IMR-90 (cell line): ENCODE data around the gene GCNT2. TPM values are rescaled to one million over a fixed set of nuclear protein-coding genes. Genes with fewer than 3 reads are reported as not detected.

Experiments
- ATAC-seq: fragments of 200-7000 bp; cut with Tn5 transposase; 2 replicates; pipeline ENCODE4 v1.9.1; 2020; ENCODE audit warnings: low read depth, mild to moderate bottlenecking, moderate library complexity
- BruUV-seq: library from RNA; stranded (reverse); fragments of 400-500 nt; replicated peaks from 2 replicates; lab custom pipeline; 2021; lab: Mats Ljungman, UMichigan
- CTCF ChIA-PET: fragments of 300-600 bp; formaldehyde crosslinking; extraction: SDS; loops from one replicate; lab custom pipeline; 2021; ENCODE audit warnings: antibody characterized with exemption; lab: Yijun Ruan, JAX
- POLR2A ChIA-PET: fragments of 300-600 bp; sonication (Branson Sonifier 250); formaldehyde crosslinking; loops from one replicate; lab custom pipeline; 2022; ENCODE audit warnings: antibody characterized with exemption; ENCODE audit not compliant: unreplicated experiment; lab: Charles Lee
- DNase-seq: peaks from one replicate; pipeline ENCODE4 v3.0.0; 2013
- H2AFZ ChIP-seq: replicated peaks from 2 replicates; pipeline ENCODE3; 2013; ENCODE audit warnings: low read length, mild to moderate bottlenecking; ENCODE audit not compliant: poor library complexity
- H2AK5ac ChIP-seq: 2 replicates; pipeline ENCODE4 v1.6.1; 2013; ENCODE audit warnings: low read depth, low read length, inconsistent platforms
- H2AK9ac ChIP-seq: replicated peaks from 2 replicates; pipeline ENCODE3; 2013; ENCODE audit warnings: mild to moderate bottlenecking, low read depth, low read length, moderate library complexity; ENCODE audit not compliant: poor library complexity
- H2BK120ac ChIP-seq: 2 replicates; pipeline ENCODE4 v1.6.1; 2013; ENCODE audit warnings: low read depth, low read length, inconsistent platforms
- H2BK15ac ChIP-seq: 3 replicates; pipeline ENCODE4 v1.6.1; 2013; ENCODE audit warnings: low read depth, low read length, inconsistent platforms
- H2BK20ac ChIP-seq: 2 replicates; pipeline ENCODE4 v1.6.1; 2013; ENCODE audit warnings: low read depth, mild to moderate bottlenecking, inconsistent platforms, low read length, moderate library complexity
- H2BK5ac ChIP-seq: 2 replicates; pipeline ENCODE4 v1.6.1; 2013; ENCODE audit warnings: mild to moderate bottlenecking, low read depth, low read length, inconsistent platforms; ENCODE audit not compliant: poor library complexity, severe bottlenecking
- H3K14ac ChIP-seq: replicated peaks from 2 replicates; pipeline ENCODE4 v1.6.1; 2013; ENCODE audit warnings: low read depth, low read length, inconsistent platforms
- H3K18ac ChIP-seq: 2 replicates; pipeline ENCODE4 v1.6.1; 2013; ENCODE audit warnings: low read depth, low read length, control low read depth
- H3K23ac ChIP-seq: 2 replicates; pipeline ENCODE4 v1.6.1; 2013; ENCODE audit warnings: low read depth, low read length, inconsistent platforms
- H3K27ac ChIP-seq: 2 replicates; pipeline ENCODE4 v1.5.1; 2013; ENCODE audit warnings: mild to moderate bottlenecking, control low read depth, low read length; ENCODE audit not compliant: insufficient read depth
- H3K27me3 ChIP-seq: 2 replicates; pipeline ENCODE4 v1.6.1; 2013; ENCODE audit warnings: low read length; ENCODE audit not compliant: control insufficient read depth, insufficient read depth
- H3K36me3 ChIP-seq: 2 replicates; pipeline ENCODE4 v1.6.1; 2013; ENCODE audit warnings: low read length, mixed read lengths; ENCODE audit not compliant: control insufficient read depth, insufficient read depth
- H3K4ac ChIP-seq: 2 replicates; pipeline ENCODE4 v1.6.1; 2013; ENCODE audit warnings: low read depth, low read length, inconsistent platforms
- H3K4me1 ChIP-seq: 2 replicates; pipeline ENCODE4 v1.6.1; 2013; ENCODE audit warnings: low read length, mixed read lengths; ENCODE audit not compliant: control insufficient read depth, insufficient read depth
- H3K4me2 ChIP-seq: 2 replicates; pipeline ENCODE4 v1.6.1; 2013; ENCODE audit warnings: low read depth, mild to moderate bottlenecking, control low read depth, low read length, moderate library complexity
- H3K4me3 ChIP-seq: 2 replicates; pipeline ENCODE4 v1.5.1; 2013; ENCODE audit warnings: low read depth, mild to moderate bottlenecking, control low read depth, low read length, moderate library complexity; ENCODE audit not compliant: insufficient read depth
- H3K56ac ChIP-seq: 2 replicates; pipeline ENCODE4 v1.6.1; 2013; ENCODE audit warnings: low read length, inconsistent platforms; ENCODE audit not compliant: insufficient read depth; ENCODE audit errors: extremely low read depth
- H3K79me1 ChIP-seq, 2 experiments: 2 replicates each; pipeline ENCODE4 v1.6.1; 2013; ENCODE audit warnings: low read length in 2 of 2, inconsistent platforms in 1 of 2, low read depth in 1 of 2
- H3K9ac ChIP-seq: 2 replicates; pipeline ENCODE4 v1.6.1; 2013; ENCODE audit warnings: low read depth, low read length, control low read depth
- H3K9me1 ChIP-seq: 2 replicates; pipeline ENCODE4 v1.6.1; 2013; ENCODE audit warnings: low read length, inconsistent platforms; ENCODE audit not compliant: insufficient read depth
- H3K9me3 ChIP-seq: 2 replicates; pipeline ENCODE4 v1.6.1; 2013; ENCODE audit warnings: low read length; ENCODE audit not compliant: control insufficient read depth, insufficient read depth
- H4K20me1 ChIP-seq: 2 replicates; pipeline ENCODE4 v1.6.1; 2013; ENCODE audit warnings: low read length, inconsistent platforms; ENCODE audit not compliant: insufficient read depth
- H4K5ac ChIP-seq: 2 replicates; pipeline ENCODE4 v1.6.1; 2013; ENCODE audit warnings: mild to moderate bottlenecking, low read depth, low read length, control low read depth
- H4K8ac ChIP-seq, 2 experiments: 2 replicates each; pipeline ENCODE4 v1.6.1; 2013; ENCODE audit warnings: low read depth in 2 of 2, low read length in 2 of 2, control low read depth in 1 of 2, inconsistent platforms in 1 of 2
- H4K91ac ChIP-seq: 2 replicates; pipeline ENCODE4 v1.6.1; 2013; ENCODE audit warnings: low read depth, low read length, inconsistent platforms; ENCODE audit not compliant: insufficient read depth
- BHLHE40 ChIP-seq: fragments of 150-350 bp; IDR thresholded peaks from 2 replicates; pipeline ENCODE4 v1.6.1; 2016; ENCODE audit warnings: mild to moderate bottlenecking, low read depth, low read length
- MAFK ChIP-seq: IDR thresholded peaks from 2 replicates; pipeline ENCODE4 v1.6.1; 2012; ENCODE audit warnings: low read depth, low read length, improper control_type of control experiment
- RAD21 ChIP-seq: IDR thresholded peaks from 2 replicates; pipeline ENCODE4 v1.6.1; 2012; ENCODE audit warnings: low read length, improper control_type of control experiment
- RCOR1 ChIP-seq: IDR thresholded peaks from 2 replicates; pipeline ENCODE4 v1.6.1; 2012; ENCODE audit warnings: mild to moderate bottlenecking, low read length, improper control_type of control experiment; ENCODE audit not compliant: insufficient replicate concordance
- RFX5 ChIP-seq: IDR thresholded peaks from 2 replicates; pipeline ENCODE4 v1.8.0; 2012; ENCODE audit warnings: low read depth, mild to moderate bottlenecking, low read length, moderate library complexity
- WGBS, 2 experiments: methylation state at CpG; one replicate each; pipeline versions ENCODE4 v1.1.5 to v1.1.7; 2013; ENCODE audit warnings: missing lambda C conversion rate in 2 of 2; ENCODE audit not compliant: insufficient read length in 1 of 2; ENCODE audit errors: extremely low coverage in 2 of 2; 5-methylcytosine and 5-hydroxymethylcytosine counted together
- dilution Hi-C: fragments of 300-500 bp; cut with HindIII; formaldehyde crosslinking; loops from one replicate; pipeline ENCODE4 v1.14.3; 2018; ENCODE audit warnings: low sequenced_read_pairs; ENCODE audit not compliant: unreplicated experiment
- in situ Hi-C: fragments of 300-500 bp; cut with MboI; formaldehyde crosslinking; loops from 3 replicates; pipeline ENCODE4 v1.14.3; 2019; ENCODE audit warnings: low sequenced_read_pairs, inconsistent platforms, mixed read lengths
- intact Hi-C: fragments of 100-400 bp; cut with micrococcal nuclease; formaldehyde crosslinking; loops from 2 replicates; pipeline ENCODE4 v1.10.0; 2022
- polyA plus RNA-seq, 3 experiments: library from polyadenylated mRNA; depleted of rRNA; stranded (reverse); fragments of >200 nt; gene quantifications; 2 replicates each; pipeline ENCODE4 v1.2.3, GENCODE V29; 2012; ENCODE audit warnings: low replicate concordance in 1 of 3
- total RNA-seq: library from RNA; depleted of rRNA; stranded (reverse); fragments of >200 nt; gene quantifications from 2 replicates; pipeline ENCODE4 v1.2.3, GENCODE V29; 2012
- TF ChIP-seq, protein P1 (sequence below): conservative IDR thresholded peaks from 2 replicates; pipeline ENCODE4 v1.5.1; 2012; ENCODE audit warnings: mild to moderate bottlenecking, low read depth, low read length, improper control_type of control experiment
- TF ChIP-seq, protein P2 (sequence below): fragments of 150-350 bp; IDR thresholded peaks from 2 replicates; pipeline ENCODE4 v1.6.1; 2016; ENCODE audit warnings: low read depth, mild to moderate bottlenecking, low read length, moderate library complexity, borderline replicate concordance

GCNT2 gene
- total and polyA plus RNA-seq, 2 of the 4 experiments (the other 2 are of a cell fraction): 0.34 to 0.90 TPM

DNA sequence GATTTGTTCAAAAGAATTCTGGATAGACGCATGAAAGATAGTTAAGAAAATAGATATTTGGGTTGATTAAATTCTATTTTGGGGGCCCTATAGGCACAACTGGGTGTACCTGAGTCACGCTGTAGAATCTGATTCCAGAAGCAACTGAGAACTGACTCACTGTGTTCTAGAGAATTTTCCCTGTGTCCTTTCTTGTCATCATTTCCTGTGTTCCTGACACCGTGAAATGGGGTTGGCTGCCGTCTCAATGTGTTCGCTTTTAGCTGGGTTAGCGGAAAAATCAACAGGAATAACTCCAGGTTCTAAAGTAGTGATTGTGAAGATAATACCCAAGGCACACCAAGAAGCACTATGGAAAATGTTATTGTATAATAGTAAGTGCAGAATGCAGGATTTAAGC lies 5.0 kb downstream of the GCNT2 start:
- Histone ChIP-seq H2AK5ac (no peak overlapping the region), H2BK20ac (no peak overlapping the region), H3K4me2 (no peak overlapping the region), H3K9ac (no peak overlapping the region), H3K9me1 (no peaks in the 10 kb centered on the region), H2BK120ac (no peak overlapping the region), H4K5ac (no peak overlapping the region), H3K4me3 (no peak overlapping the region), H3K18ac (no peak overlapping the region), H2AFZ (no peak overlapping the region), H3K79me1 (no peaks in the 10 kb centered on the region), H3K4ac (no peak overlapping the region), H4K91ac (no peak overlapping the region), H3K4me1 (no peaks in the 10 kb centered on the region), H3K23ac (no peak overlapping the region), H4K20me1 (no peaks in the 10 kb centered on the region), H3K9me3 (peaks cover 3% of the 10 kb centered on the region; the same call in 1 of the 2 replicates), H2AK9ac (no peak overlapping the region), H2BK15ac (no peak overlapping the region), H2BK5ac (no peak overlapping the region), H3K27ac (no peak overlapping the region), H3K14ac (no peak overlapping the region), H3K27me3 (no peaks in the 10 kb centered on the region), H4K8ac (no peak overlapping the region), H3K36me3 (no peaks in the 10 kb centered on the region), H3K56ac (no peak overlapping the region)
- BruUV-seq: no TSS peak
- ATAC-seq (no peak), DNase-seq (no peak)
- dilution Hi-C loops: no loop called here
- in situ Hi-C loops: no loop called here
- TF ChIP-seq BHLHE40 (no peak), MAFK (no peak), RCOR1 (no peak), RAD21 (no peak), RFX5 (no peak)
- TF ChIP-seq, protein P1, sequence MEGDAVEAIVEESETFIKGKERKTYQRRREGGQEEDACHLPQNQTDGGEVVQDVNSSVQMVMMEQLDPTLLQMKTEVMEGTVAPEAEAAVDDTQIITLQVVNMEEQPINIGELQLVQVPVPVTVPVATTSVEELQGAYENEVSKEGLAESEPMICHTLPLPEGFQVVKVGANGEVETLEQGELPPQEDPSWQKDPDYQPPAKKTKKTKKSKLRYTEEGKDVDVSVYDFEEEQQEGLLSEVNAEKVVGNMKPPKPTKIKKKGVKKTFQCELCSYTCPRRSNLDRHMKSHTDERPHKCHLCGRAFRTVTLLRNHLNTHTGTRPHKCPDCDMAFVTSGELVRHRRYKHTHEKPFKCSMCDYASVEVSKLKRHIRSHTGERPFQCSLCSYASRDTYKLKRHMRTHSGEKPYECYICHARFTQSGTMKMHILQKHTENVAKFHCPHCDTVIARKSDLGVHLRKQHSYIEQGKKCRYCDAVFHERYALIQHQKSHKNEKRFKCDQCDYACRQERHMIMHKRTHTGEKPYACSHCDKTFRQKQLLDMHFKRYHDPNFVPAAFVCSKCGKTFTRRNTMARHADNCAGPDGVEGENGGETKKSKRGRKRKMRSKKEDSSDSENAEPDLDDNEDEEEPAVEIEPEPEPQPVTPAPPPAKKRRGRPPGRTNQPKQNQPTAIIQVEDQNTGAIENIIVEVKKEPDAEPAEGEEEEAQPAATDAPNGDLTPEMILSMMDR: no peak
- TF ChIP-seq, protein P2, sequence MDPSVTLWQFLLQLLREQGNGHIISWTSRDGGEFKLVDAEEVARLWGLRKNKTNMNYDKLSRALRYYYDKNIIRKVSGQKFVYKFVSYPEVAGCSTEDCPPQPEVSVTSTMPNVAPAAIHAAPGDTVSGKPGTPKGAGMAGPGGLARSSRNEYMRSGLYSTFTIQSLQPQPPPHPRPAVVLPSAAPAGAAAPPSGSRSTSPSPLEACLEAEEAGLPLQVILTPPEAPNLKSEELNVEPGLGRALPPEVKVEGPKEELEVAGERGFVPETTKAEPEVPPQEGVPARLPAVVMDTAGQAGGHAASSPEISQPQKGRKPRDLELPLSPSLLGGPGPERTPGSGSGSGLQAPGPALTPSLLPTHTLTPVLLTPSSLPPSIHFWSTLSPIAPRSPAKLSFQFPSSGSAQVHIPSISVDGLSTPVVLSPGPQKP: no peak
- 100% methylated on average over 1 of the region's 6 CpGs for WGBS, 2 experiments
- ChIA-PET CTCF (interaction anchor here (0.7 kb wide), 1 partner anchor 47 kb away, joined by 3 read pairs; no protein-coding TSS in a partner anchor), POLR2A (no interaction called here)
- intact Hi-C loops: no loop called here
